Esophagus (tissue), 2 donors: ENCODE results near the gene XPC. TPM values are rescaled to one million over a fixed set of nuclear protein-coding genes. Genes with fewer than 3 reads are reported as not detected.

Experiments
- H3K27ac ChIP-seq, 2 donors: one replicate each; pipeline ENCODE4 v1.5.1; 2013; ENCODE audit warnings: low read depth in 2 of 2, mild to moderate bottlenecking in 2 of 2, inconsistent platforms in 1 of 2, low read length in 1 of 2, moderate library complexity in 1 of 2
- H3K27me3 ChIP-seq, 2 donors: one replicate each; pipeline ENCODE4 v1.6.1; 2013; ENCODE audit warnings: low read length in 2 of 2, control low read depth in 1 of 2, mild to moderate bottlenecking in 1 of 2; ENCODE audit not compliant: insufficient read depth in 2 of 2, control insufficient read depth in 1 of 2
- H3K36me3 ChIP-seq, 2 donors: one replicate each; pipeline ENCODE4 v1.6.1; 2013; ENCODE audit warnings: low read length in 1 of 2; ENCODE audit not compliant: control insufficient read depth in 2 of 2, insufficient read depth in 2 of 2
- H3K4me1 ChIP-seq, 2 donors: one replicate each; pipeline ENCODE4 v1.6.1; 2013; ENCODE audit warnings: low read length in 1 of 2; ENCODE audit not compliant: control insufficient read depth in 2 of 2, insufficient read depth in 2 of 2
- H3K4me3 ChIP-seq, 2 donors: one replicate each; pipeline ENCODE4 v1.5.1; 2013; ENCODE audit warnings: low read length in 2 of 2, mild to moderate bottlenecking in 2 of 2, low read depth in 1 of 2, moderate library complexity in 1 of 2
- H3K9me3 ChIP-seq, 2 donors: one replicate each; pipeline ENCODE4 v1.6.1; 2013; ENCODE audit warnings: mild to moderate bottlenecking in 2 of 2, low read depth in 1 of 2, low read length in 1 of 2, moderate library complexity in 1 of 2; ENCODE audit not compliant: control insufficient read depth in 2 of 2, insufficient read depth in 1 of 2
- WGBS, 2 donors: extraction: QIAGEN DNeasy Blood & Tissue Kit; methylation state at CpG; one replicate each; pipeline ENCODE4 v1.1.7; 2013; 5-methylcytosine and 5-hydroxymethylcytosine counted together
- polyA plus RNA-seq, 2 donors: library from polyadenylated mRNA; stranded (reverse); fragments of 200-250 nt; gene quantifications; one replicate each; pipeline ENCODE4 v1.2.3, GENCODE V29; 2013
- donor health status: healthy with polysubstance abuse.
- donor health status: Bipolar disorder and iron deficiency.

The XPC gene
- polyA plus RNA-seq, 2 donors, result 12.1 to 12.6 TPM

GRCh38 chr3:14133188-14133800, 45.1 kb downstream of the XPC start:
- H3K36me3 ChIP-seq, result peaks cover 24 to 68% of the 10 kb centered on the region in 2 donors
- 79 to 88% methylated on average over 10 of the region's 10 CpGs for WGBS, 2 donors
- H3K9me3 ChIP-seq, result no peaks in the 10 kb centered on the region
- H3K4me1 ChIP-seq, result peaks cover 8 to 11% of the 10 kb centered on the region in 2 donors
- no peak overlapping the region for H3K4me3 ChIP-seq
- H3K27me3 ChIP-seq, result no peaks in the 10 kb centered on the region
- no peak overlapping the region for H3K27ac ChIP-seq

DNA sequence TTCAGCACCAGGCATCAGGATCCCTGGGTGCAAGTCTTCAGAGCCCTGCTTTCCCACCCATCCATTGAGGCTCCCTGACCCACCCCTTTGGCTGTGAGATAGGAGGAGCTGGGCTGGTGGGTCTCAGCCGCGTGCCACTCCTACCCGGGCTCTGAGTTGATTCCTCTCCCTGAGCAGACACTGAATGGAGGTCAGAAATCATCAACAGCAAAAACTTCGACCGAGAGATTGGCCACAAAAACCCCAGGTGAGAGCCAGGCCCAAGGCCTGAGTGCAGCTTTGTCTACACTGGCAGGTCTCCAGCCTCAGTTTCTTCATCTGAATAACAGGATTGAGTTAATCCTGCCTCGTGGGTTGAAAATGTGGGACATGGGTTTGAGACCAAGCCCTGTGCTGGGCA, 45.7 kb downstream of the XPC start:
- WGBS, 2 donors, result 84 to 94% methylated on average over 6 of the region's 6 CpGs
- no peak overlapping the region for H3K4me3 ChIP-seq
- H3K4me1 ChIP-seq, result peaks cover 6 to 15% of the 10 kb centered on the region in 2 donors
- peaks cover 27 to 70% of the 10 kb centered on the region in 2 donors for H3K36me3 ChIP-seq
- H3K27me3 ChIP-seq, result no peaks in the 10 kb centered on the region
- no peaks in the 10 kb centered on the region for H3K9me3 ChIP-seq
- no peak overlapping the region for H3K27ac ChIP-seq

DNA sequence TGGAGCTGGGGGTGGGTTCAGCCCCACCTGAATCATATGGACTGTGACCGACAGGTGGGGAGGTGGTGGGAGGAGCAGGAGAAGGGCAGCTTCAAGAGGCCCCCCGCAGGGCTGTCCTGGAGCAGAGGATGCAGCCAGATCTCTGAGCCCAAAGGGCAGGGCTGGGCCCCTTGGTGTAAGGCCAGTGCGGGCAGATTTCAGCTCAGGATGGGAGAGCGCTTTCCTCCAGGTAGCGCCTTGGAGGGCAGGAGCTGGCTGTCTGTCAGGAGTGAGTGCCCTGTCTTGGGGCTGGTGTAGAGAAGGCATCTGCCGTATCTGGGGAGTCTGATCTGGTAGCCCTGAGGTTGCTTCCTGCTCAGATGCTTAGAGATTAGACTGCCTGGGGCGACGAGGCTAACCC, 46.3 kb downstream of the XPC start:
- Histone ChIP-seq H3K4me3 (no peak overlapping the region), H3K27me3 (no peaks in the 10 kb centered on the region), H3K36me3 (peaks cover 27 to 71% of the 10 kb centered on the region in 2 donors), H3K4me1 (peaks cover 2 to 20% of the 10 kb centered on the region in 2 donors), H3K27ac (no peak overlapping the region), H3K9me3 (no peaks in the 10 kb centered on the region)
- 88 to 89% methylated on average over 8 of the region's 8 CpGs for WGBS, 2 donors

GRCh38 chr3:14131134-14131533, 47.3 kb downstream of the XPC start:
- Histone ChIP-seq H3K36me3 (peaks cover 27 to 69% of the 10 kb centered on the region in 2 donors), H3K9me3 (no peaks in the 10 kb centered on the region), H3K4me3 (no peak overlapping the region), H3K4me1 (peaks cover 3 to 18% of the 10 kb centered on the region in 2 donors), H3K27ac (no peak overlapping the region), H3K27me3 (no peaks in the 10 kb centered on the region)
- WGBS, 2 donors, result 77 to 80% methylated on average over 5 of the region's 5 CpGs

GRCh38 chr3:14130707-14131106, 47.7 kb downstream of the XPC start:
- no peaks in the 10 kb centered on the region for H3K9me3 ChIP-seq
- no peak overlapping the region for H3K27ac ChIP-seq
- no peak overlapping the region for H3K4me3 ChIP-seq
- WGBS, 2 donors, result 97% methylated on average over 12 of the region's 12 CpGs
- peaks cover 27 to 66% of the 10 kb centered on the region in 2 donors for H3K36me3 ChIP-seq
- no peaks in the 10 kb centered on the region for H3K27me3 ChIP-seq
- H3K4me1 ChIP-seq, result peaks cover 3 to 22% of the 10 kb centered on the region in 2 donors

GRCh38 chr3:14130230-14130629, 48.2 kb downstream of the XPC start:
- Histone ChIP-seq H3K36me3 (peaks cover 27 to 61% of the 10 kb centered on the region in 2 donors), H3K27me3 (no peaks in the 10 kb centered on the region), H3K27ac (no peak overlapping the region), H3K4me3 (no peak overlapping the region), H3K9me3 (no peaks in the 10 kb centered on the region), H3K4me1 (peaks cover 3 to 22% of the 10 kb centered on the region in 2 donors)
- whole genome bisulfite sequencing, 2 donors, result 94 to 96% methylated on average over 4 of the region's 4 CpGs

GRCh38 chr3:14129296-14129695, 49.1 kb downstream of the XPC start:
- H3K4me1 ChIP-seq, result peaks cover 3 to 22% of the 10 kb centered on the region in 2 donors
- H3K4me3 ChIP-seq, result no peak overlapping the region
- no peaks in the 10 kb centered on the region for H3K27me3 ChIP-seq
- no peak overlapping the region for H3K27ac ChIP-seq
- no peaks in the 10 kb centered on the region for H3K9me3 ChIP-seq
- peaks cover 20 to 52% of the 10 kb centered on the region in 2 donors for H3K36me3 ChIP-seq
- WGBS, 2 donors, result 97 to 98% methylated on average over 6 of the region's 6 CpGs

GRCh38 chr3:14128724-14129123, 49.7 kb downstream of the XPC start:
- H3K27ac ChIP-seq, result no peak overlapping the region
- H3K9me3 ChIP-seq, result no peaks in the 10 kb centered on the region
- H3K36me3 ChIP-seq, result peaks cover 15 to 46% of the 10 kb centered on the region in 2 donors
- no peak overlapping the region for H3K4me3 ChIP-seq
- no peaks in the 10 kb centered on the region for H3K27me3 ChIP-seq
- WGBS, 2 donors, result 95% methylated on average over 5 of the region's 5 CpGs
- peaks cover 3 to 25% of the 10 kb centered on the region in 2 donors for H3K4me1 ChIP-seq

DNA sequence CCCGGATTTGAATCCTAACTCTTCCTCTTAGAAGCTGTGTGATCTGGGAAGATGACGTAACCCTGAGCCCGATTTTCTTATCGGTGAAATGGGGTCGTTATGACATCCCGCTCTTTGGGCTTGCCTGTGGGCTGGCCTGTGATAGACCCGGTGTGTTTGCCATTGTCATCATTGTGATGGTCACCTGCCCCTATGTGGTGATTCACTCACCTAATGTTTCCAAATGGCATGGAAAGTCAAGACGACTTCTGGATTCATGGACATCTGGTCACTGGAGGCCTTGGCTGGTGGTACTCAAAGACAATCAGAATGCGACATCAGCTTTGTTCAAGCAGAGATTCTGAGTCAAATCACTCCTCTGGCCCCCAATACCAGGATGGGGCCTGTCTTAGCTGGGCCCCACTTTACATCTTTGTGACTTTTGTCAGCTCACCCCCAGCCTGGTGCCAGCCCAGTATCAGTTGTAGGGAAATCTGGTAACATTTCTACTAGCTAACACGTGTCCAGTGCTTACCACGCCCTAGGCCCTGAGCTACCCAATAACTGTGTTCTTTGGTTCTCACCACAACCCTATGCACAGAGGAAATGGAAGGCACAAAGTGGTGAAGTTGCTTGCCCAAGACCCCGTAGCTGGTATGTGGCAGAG, 50.8 kb downstream of the XPC start:
- H3K4me1 ChIP-seq, result peaks cover 3 to 31% of the 10 kb centered on the region in 2 donors
- peaks cover 8 to 36% of the 10 kb centered on the region in 2 donors for H3K36me3 ChIP-seq
- 89 to 90% methylated on average over 12 of the region's 12 CpGs for WGBS, 2 donors
- H3K27me3 ChIP-seq, result no peaks in the 10 kb centered on the region
- H3K9me3 ChIP-seq, result no peaks in the 10 kb centered on the region
- H3K4me3 ChIP-seq, result no peak overlapping the region
- no peak overlapping the region for H3K27ac ChIP-seq
